Neuron (in vitro differentiated cells): ENCODE measurements around the gene ESYT2.

Source experiments
- H2AFZ ChIP-seq: one replicate; pipeline ENCODE4 v1.6.1; 2013; ENCODE audit warnings: low read depth, mild to moderate bottlenecking, inconsistent platforms, low read length, moderate library complexity
- H3K27me3 ChIP-seq: one replicate; pipeline ENCODE4 v1.6.1; 2013; ENCODE audit warnings: low read length; ENCODE audit not compliant: insufficient read depth
- H3K36me3 ChIP-seq: one replicate; pipeline ENCODE4 v1.6.1; 2013; ENCODE audit warnings: low read length; ENCODE audit not compliant: insufficient read depth
- H3K4me1 ChIP-seq: one replicate; pipeline ENCODE4 v1.6.1; 2013; ENCODE audit warnings: low read length; ENCODE audit not compliant: insufficient read depth
- H3K4me3 ChIP-seq: 2 replicates; pipeline ENCODE4 v1.5.1; 2013; ENCODE audit warnings: mild to moderate bottlenecking, low read length, moderate library complexity
- H3K9me3 ChIP-seq: one replicate; pipeline ENCODE4 v1.6.1; 2013; ENCODE audit warnings: low read length

ESYT2 gene

GRCh38 chr7:158798741-158799140, 30.6 kb downstream of the ESYT2 start:
- H3K9me3 ChIP-seq, result peaks cover under 1% of the 10 kb centered on the region
- no peaks in the 10 kb centered on the region for H3K27me3 ChIP-seq
- peaks cover 9% of the 10 kb centered on the region for H3K36me3 ChIP-seq
- no peak overlapping the region for H3K4me3 ChIP-seq
- H2AFZ ChIP-seq, result no peak overlapping the region
- H3K4me1 ChIP-seq, result no peaks in the 10 kb centered on the region

GRCh38 chr7:158796667-158797066, 32.6 kb downstream of the ESYT2 start:
- no peaks in the 10 kb centered on the region for H3K27me3 ChIP-seq
- peaks cover 17% of the 10 kb centered on the region for H3K36me3 ChIP-seq
- H3K4me3 ChIP-seq, result no peak overlapping the region
- peaks cover 2% of the 10 kb centered on the region for H3K9me3 ChIP-seq
- no peak overlapping the region for H2AFZ ChIP-seq
- no peaks in the 10 kb centered on the region for H3K4me1 ChIP-seq

- Histone ChIP-seq H3K9me3 (peaks cover 9% of the 10 kb centered on the region), H3K27me3 (no peaks in the 10 kb centered on the region), H2AFZ (no peak overlapping the region), H3K4me1 (peaks cover 2% of the 10 kb centered on the region), H3K4me3 (no peak overlapping the region), H3K36me3 (peaks cover 22% of the 10 kb centered on the region)
Measured at GRCh38 chr7:158795272-158795671, 34.0 kb downstream of the ESYT2 start.

- peaks cover 20% of the 10 kb centered on the region for H3K36me3 ChIP-seq
- H2AFZ ChIP-seq, result no peak overlapping the region
- peaks cover 10% of the 10 kb centered on the region for H3K9me3 ChIP-seq
- H3K27me3 ChIP-seq, result no peaks in the 10 kb centered on the region
- H3K4me1 ChIP-seq, result peaks cover 2% of the 10 kb centered on the region
- H3K4me3 ChIP-seq, result no peak overlapping the region
Measured at GRCh38 chr7:158791107-158791506, 38.2 kb downstream of the ESYT2 start.

GRCh38 chr7:158789842-158790241, 39.5 kb downstream of the ESYT2 start:
- Histone ChIP-seq H3K4me3 (no peak overlapping the region), H3K36me3 (peaks cover 18% of the 10 kb centered on the region), H2AFZ (no peak overlapping the region), H3K9me3 (peaks cover 10% of the 10 kb centered on the region), H3K4me1 (peaks cover 2% of the 10 kb centered on the region), H3K27me3 (no peaks in the 10 kb centered on the region)

GRCh38 chr7:158786898-158787297, 42.4 kb downstream of the ESYT2 start:
- Histone ChIP-seq H3K4me1 (peaks cover 2% of the 10 kb centered on the region), H3K9me3 (peaks cover 12% of the 10 kb centered on the region), H3K27me3 (no peaks in the 10 kb centered on the region), H3K4me3 (no peak overlapping the region), H3K36me3 (peaks cover 17% of the 10 kb centered on the region), H2AFZ (no peak overlapping the region)

- H3K36me3 ChIP-seq, result peaks cover 23% of the 10 kb centered on the region
- H3K4me1 ChIP-seq, result no peaks in the 10 kb centered on the region
- no peak overlapping the region for H3K4me3 ChIP-seq
- H3K27me3 ChIP-seq, result no peaks in the 10 kb centered on the region
- no peak overlapping the region for H2AFZ ChIP-seq
- peaks cover 6% of the 10 kb centered on the region for H3K9me3 ChIP-seq
Measured at GRCh38 chr7:158784270-158784669, 45.0 kb downstream of the ESYT2 start.

- Histone ChIP-seq H3K4me3 (no peak overlapping the region), H3K27me3 (no peaks in the 10 kb centered on the region), H3K36me3 (peaks cover 23% of the 10 kb centered on the region), H3K9me3 (peaks cover 6% of the 10 kb centered on the region), H3K4me1 (no peaks in the 10 kb centered on the region), H2AFZ (no peak overlapping the region)
Measured at GRCh38 chr7:158783595-158783994, 45.7 kb downstream of the ESYT2 start.

GRCh38 chr7:158782761-158783401, 46.4 kb downstream of the ESYT2 start:
- Histone ChIP-seq H3K4me1 (no peaks in the 10 kb centered on the region), H3K27me3 (no peaks in the 10 kb centered on the region), H3K9me3 (peaks cover 6% of the 10 kb centered on the region), H2AFZ (no peak overlapping the region), H3K36me3 (peaks cover 23% of the 10 kb centered on the region), H3K4me3 (no peak overlapping the region)

- Histone ChIP-seq H3K4me1 (no peaks in the 10 kb centered on the region), H3K9me3 (peaks cover 6% of the 10 kb centered on the region), H3K4me3 (no peak overlapping the region), H2AFZ (no peak overlapping the region), H3K27me3 (no peaks in the 10 kb centered on the region), H3K36me3 (peaks cover 23% of the 10 kb centered on the region)
Measured at GRCh38 chr7:158781974-158782664, 47.2 kb downstream of the ESYT2 start.

- no peaks in the 10 kb centered on the region for H3K4me1 ChIP-seq
- H3K9me3 ChIP-seq, result peaks cover 6% of the 10 kb centered on the region
- peaks cover 20% of the 10 kb centered on the region for H3K36me3 ChIP-seq
- no peak overlapping the region for H3K4me3 ChIP-seq
- H3K27me3 ChIP-seq, result no peaks in the 10 kb centered on the region
- H2AFZ ChIP-seq, result no peak overlapping the region
Measured at GRCh38 chr7:158781217-158781973, 47.9 kb downstream of the ESYT2 start.

GRCh38 chr7:158779061-158780000, 50.0 kb downstream of the ESYT2 start:
- Histone ChIP-seq H3K36me3 (peaks cover 22% of the 10 kb centered on the region), H3K9me3 (peaks cover 6% of the 10 kb centered on the region), H2AFZ (no peak overlapping the region), H3K27me3 (no peaks in the 10 kb centered on the region), H3K4me3 (no peak overlapping the region), H3K4me1 (no peaks in the 10 kb centered on the region)
